AG09319 (cell line): ENCODE data around the gene EEF1AKMT3.

ENCODE experiments used
- DNase-seq: peaks from one replicate; pipeline ENCODE4 v3.0.0-alpha.2; 2010; ENCODE audit warnings: low read depth; ENCODE audit errors: extremely low read depth
- TF ChIP-seq, protein P1 (sequence below): IDR thresholded peaks from 2 replicates; pipeline ENCODE4 v1.5.1; 2011; ENCODE audit warnings: low read depth, mild to moderate bottlenecking, inconsistent platforms, low read length, moderate library complexity

The EEF1AKMT3 gene

DNA sequence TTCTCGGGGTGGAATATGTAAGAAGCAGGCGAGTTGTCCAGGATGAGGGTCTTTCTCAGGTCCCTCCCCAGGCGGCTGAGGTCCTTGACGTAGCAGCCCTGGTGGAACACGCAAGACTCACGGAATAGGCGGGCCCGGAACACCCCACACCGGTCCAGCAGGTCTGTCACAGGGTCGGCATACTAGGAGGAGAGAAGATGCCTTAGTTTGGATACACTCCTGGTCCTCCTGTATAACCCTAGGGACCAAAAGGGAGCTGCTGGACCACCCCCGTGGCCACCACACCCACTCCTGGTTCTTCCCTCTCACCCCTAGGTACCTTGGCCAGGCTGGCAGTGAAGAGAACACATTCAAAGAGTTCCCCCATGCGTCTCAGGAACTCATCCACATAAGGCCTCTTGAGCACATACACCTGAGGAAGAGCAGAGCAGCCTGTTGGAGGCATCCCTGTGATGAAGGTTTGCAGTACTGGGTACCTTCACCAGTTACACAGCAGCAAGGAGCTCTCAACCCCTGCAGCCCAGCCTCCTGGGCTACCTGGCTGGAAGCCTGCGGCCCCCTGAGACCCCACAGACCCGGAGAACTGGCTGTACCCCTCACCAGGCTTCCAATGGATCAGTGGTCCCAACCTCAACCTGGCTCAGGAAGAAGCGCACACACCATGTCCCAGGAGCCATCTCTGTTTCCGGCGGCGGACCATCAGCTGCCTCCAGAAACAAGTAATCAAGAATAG is 51.7 kb downstream of the EEF1AKMT3 start:
- TF ChIP-seq, protein P1, sequence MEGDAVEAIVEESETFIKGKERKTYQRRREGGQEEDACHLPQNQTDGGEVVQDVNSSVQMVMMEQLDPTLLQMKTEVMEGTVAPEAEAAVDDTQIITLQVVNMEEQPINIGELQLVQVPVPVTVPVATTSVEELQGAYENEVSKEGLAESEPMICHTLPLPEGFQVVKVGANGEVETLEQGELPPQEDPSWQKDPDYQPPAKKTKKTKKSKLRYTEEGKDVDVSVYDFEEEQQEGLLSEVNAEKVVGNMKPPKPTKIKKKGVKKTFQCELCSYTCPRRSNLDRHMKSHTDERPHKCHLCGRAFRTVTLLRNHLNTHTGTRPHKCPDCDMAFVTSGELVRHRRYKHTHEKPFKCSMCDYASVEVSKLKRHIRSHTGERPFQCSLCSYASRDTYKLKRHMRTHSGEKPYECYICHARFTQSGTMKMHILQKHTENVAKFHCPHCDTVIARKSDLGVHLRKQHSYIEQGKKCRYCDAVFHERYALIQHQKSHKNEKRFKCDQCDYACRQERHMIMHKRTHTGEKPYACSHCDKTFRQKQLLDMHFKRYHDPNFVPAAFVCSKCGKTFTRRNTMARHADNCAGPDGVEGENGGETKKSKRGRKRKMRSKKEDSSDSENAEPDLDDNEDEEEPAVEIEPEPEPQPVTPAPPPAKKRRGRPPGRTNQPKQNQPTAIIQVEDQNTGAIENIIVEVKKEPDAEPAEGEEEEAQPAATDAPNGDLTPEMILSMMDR, result no peak
- DNase-seq, result no peak

DNA sequence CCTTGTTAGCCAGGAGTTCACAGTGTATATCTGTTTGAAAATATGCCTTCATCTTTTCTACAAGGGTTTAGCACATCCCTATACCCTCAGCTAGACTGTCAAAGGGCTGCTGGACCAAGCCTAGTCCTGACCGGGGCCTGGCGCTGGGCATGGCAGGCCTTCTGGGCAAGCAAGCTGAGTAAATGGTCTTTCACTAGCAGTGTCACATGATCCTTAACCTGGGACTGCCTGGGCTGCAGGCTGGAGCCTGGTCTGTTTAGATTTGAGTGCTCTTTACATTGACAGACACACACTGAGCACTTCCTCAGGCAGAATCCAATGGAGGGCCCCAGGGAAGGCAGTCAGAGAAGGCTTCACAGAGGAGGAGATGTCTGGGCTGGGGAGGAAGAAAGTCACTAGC is 53.0 kb downstream of the EEF1AKMT3 start:
- DNase-seq, result no peak
- TF ChIP-seq, protein P1, result no peak

DNA sequence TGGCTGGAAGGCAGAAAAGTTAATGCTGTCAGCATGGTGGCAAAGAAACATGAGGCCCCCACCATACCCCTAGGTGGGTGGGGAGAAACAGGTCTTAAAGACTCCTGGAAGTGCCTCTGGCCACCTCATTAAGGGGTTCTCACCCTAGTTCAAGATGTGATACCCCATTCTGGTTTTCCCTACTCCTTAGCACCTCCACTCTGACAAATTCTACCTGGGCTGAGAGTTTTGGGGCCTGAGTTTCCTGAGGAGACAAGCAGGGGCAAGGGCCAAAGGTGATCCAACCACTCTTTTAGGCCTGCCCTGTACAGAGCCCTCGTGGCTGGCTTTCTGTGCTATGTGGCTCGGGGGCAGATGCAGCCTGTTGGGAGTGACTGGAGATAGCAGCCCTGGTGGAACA is 54.0 kb downstream of the EEF1AKMT3 start:
- no peak for DNase-seq
- TF ChIP-seq, protein P1, result no peak

DNA sequence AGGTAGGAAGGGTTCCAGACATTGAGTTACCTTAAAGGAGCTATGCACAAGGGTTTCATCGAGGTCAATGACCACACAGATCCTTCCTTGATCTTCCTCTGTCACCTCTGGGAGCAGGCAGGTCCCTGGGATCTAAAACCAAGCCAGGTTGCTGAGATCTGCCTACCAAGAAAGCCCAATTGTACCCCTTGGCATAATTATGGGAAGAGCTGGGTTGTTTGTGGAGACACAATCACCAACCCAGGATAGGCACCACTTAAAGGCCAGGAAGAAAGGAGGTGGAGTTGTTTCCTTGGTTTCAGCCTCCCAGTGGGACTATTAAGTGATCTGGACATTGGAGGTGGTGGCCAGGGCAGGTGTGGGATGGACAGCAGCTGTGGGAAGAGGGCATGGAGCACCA is 54.6 kb downstream of the EEF1AKMT3 start:
- no peak for DNase-seq
- TF ChIP-seq, protein P1, result no peak

DNA sequence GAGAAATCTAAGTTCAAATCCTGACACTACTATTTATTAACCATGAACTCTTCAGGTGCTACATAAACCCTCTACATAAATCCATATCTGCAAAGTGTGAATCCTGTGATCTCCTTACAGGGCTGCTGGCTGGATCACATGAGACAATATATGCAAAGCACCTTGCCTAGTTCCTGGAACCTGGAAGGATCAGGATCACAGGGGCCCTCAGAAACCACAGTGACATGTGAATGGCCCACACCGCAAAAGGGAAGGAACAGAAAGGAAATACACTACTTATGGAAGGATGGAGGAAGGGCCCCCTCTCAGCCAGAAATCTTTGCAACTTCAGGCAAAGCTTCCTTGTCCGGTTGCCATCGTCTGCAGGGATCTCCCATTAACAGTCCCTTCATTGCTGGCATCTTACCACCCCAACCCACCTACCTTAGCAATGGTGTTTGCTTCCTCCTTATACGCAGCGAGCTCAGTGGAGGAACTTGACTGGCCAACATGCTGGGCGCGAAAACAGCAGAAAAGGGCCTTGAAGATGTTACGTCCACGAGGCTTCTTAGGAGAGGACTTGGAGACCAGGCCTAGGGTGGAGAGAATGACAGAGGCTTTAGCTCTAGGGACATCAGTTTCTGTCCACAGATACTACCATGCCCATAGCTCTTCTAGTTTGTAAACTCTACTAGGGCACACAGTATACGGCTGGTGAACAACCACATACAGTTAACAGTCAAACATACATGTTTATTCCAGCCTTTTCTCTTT is 56.8 kb downstream of the EEF1AKMT3 start:
- DNase-seq, result no peak
- TF ChIP-seq, protein P1, result no peak

DNA sequence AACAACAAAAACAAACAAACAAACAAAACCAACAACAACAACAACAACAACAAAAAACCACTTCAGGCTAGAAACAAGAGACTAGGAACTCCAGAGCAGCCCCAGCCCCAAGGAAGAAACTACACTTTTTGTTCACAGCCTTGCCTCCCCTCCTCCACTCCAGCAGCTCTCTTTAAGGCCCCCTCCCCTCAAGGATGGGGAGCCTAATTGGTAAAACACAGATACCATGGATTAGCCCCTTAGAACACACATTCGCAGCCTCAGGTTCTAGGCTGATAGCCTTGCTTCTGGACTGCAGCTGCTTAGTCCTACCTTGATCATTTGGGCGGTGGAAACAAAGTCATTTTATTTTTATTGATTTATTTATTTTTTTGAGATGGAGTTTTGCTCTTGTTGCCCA is 58.0 kb downstream of the EEF1AKMT3 start:
- DNase-seq, result no peak
- TF ChIP-seq, protein P1, result no peak
